ENCODE data around the gene FBXO22. TPM values are rescaled to one million over a fixed set of nuclear protein-coding genes. Genes with fewer than 3 reads are reported as not detected.

The FBXO22 gene
- total and polyA plus RNA-seq, 2 of the 8 experiments (the other 6 are each of a cell fraction or from before 2014, with no cell fraction given): 33.2 to 67.3 TPM

GRCh38 chr15:75864213-75865059 lies 39.2 kb upstream of the FBXO22 start (continued):
- TF ChIP-seq, protein P1, sequence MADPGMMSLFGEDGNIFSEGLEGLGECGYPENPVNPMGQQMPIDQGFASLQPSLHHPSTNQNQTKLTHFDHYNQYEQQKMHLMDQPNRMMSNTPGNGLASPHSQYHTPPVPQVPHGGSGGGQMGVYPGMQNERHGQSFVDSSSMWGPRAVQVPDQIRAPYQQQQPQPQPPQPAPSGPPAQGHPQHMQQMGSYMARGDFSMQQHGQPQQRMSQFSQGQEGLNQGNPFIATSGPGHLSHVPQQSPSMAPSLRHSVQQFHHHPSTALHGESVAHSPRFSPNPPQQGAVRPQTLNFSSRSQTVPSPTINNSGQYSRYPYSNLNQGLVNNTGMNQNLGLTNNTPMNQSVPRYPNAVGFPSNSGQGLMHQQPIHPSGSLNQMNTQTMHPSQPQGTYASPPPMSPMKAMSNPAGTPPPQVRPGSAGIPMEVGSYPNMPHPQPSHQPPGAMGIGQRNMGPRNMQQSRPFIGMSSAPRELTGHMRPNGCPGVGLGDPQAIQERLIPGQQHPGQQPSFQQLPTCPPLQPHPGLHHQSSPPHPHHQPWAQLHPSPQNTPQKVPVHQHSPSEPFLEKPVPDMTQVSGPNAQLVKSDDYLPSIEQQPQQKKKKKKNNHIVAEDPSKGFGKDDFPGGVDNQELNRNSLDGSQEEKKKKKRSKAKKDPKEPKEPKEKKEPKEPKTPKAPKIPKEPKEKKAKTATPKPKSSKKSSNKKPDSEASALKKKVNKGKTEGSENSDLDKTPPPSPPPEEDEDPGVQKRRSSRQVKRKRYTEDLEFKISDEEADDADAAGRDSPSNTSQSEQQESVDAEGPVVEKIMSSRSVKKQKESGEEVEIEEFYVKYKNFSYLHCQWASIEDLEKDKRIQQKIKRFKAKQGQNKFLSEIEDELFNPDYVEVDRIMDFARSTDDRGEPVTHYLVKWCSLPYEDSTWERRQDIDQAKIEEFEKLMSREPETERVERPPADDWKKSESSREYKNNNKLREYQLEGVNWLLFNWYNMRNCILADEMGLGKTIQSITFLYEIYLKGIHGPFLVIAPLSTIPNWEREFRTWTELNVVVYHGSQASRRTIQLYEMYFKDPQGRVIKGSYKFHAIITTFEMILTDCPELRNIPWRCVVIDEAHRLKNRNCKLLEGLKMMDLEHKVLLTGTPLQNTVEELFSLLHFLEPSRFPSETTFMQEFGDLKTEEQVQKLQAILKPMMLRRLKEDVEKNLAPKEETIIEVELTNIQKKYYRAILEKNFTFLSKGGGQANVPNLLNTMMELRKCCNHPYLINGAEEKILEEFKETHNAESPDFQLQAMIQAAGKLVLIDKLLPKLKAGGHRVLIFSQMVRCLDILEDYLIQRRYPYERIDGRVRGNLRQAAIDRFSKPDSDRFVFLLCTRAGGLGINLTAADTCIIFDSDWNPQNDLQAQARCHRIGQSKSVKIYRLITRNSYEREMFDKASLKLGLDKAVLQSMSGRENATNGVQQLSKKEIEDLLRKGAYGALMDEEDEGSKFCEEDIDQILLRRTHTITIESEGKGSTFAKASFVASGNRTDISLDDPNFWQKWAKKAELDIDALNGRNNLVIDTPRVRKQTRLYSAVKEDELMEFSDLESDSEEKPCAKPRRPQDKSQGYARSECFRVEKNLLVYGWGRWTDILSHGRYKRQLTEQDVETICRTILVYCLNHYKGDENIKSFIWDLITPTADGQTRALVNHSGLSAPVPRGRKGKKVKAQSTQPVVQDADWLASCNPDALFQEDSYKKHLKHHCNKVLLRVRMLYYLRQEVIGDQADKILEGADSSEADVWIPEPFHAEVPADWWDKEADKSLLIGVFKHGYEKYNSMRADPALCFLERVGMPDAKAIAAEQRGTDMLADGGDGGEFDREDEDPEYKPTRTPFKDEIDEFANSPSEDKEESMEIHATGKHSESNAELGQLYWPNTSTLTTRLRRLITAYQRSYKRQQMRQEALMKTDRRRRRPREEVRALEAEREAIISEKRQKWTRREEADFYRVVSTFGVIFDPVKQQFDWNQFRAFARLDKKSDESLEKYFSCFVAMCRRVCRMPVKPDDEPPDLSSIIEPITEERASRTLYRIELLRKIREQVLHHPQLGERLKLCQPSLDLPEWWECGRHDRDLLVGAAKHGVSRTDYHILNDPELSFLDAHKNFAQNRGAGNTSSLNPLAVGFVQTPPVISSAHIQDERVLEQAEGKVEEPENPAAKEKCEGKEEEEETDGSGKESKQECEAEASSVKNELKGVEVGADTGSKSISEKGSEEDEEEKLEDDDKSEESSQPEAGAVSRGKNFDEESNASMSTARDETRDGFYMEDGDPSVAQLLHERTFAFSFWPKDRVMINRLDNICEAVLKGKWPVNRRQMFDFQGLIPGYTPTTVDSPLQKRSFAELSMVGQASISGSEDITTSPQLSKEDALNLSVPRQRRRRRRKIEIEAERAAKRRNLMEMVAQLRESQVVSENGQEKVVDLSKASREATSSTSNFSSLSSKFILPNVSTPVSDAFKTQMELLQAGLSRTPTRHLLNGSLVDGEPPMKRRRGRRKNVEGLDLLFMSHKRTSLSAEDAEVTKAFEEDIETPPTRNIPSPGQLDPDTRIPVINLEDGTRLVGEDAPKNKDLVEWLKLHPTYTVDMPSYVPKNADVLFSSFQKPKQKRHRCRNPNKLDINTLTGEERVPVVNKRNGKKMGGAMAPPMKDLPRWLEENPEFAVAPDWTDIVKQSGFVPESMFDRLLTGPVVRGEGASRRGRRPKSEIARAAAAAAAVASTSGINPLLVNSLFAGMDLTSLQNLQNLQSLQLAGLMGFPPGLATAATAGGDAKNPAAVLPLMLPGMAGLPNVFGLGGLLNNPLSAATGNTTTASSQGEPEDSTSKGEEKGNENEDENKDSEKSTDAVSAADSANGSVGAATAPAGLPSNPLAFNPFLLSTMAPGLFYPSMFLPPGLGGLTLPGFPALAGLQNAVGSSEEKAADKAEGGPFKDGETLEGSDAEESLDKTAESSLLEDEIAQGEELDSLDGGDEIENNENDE (IDR thresholded peaks at IDR 0.05; ENCODE audit: insufficient replicate concordance, low read length): no peak
